A549 (cell line): ENCODE measurements around the gene ZNF808.

Source experiments
- CTCF ChIP-seq: fragments of >200 bp; sonication (Bioruptor Twin); formaldehyde crosslinking; IDR thresholded peaks from 3 replicates; pipeline ENCODE4 v1.5.1; 2016
- MAX ChIP-seq: IDR thresholded peaks from 2 replicates; pipeline ENCODE4 v1.6.1; 2012
- PBX3 ChIP-seq: IDR thresholded peaks from 2 replicates; pipeline ENCODE4 v1.6.1; 2012
- POLR2A ChIP-seq: IDR thresholded peaks from 2 replicates; pipeline ENCODE4 v1.6.1; 2012; ENCODE audit warnings: mild to moderate bottlenecking, low read length

- TF ChIP-seq PBX3 (no peak), MAX (no peak), POLR2A (no peak), CTCF (no peak)
These were observed 73.2 kb downstream of the ZNF808 start for GRCh38 chr19:52600639-52601024.
